Lower leg skin (tissue), 3 donors: ENCODE data around the gene AFF1.

Experiments
- POLR2A ChIP-seq, 2 donors: fragments of 450-650 bp; IDR thresholded peaks; one replicate each; pipeline ENCODE4 v1.6.1; 2016 to 2017; ENCODE audit warnings: antibody characterized with exemption in 2 of 2, mild to moderate bottlenecking in 1 of 2, moderate library complexity in 1 of 2
- TF ChIP-seq, protein P1 (sequence below), 3 donors: fragments of 450-650 bp; IDR thresholded peaks; one replicate each; pipeline ENCODE4 v1.5.1; 2016; ENCODE audit warnings: antibody characterized with exemption in 3 of 3, mild to moderate bottlenecking in 3 of 3, moderate library complexity in 2 of 3

DNA sequence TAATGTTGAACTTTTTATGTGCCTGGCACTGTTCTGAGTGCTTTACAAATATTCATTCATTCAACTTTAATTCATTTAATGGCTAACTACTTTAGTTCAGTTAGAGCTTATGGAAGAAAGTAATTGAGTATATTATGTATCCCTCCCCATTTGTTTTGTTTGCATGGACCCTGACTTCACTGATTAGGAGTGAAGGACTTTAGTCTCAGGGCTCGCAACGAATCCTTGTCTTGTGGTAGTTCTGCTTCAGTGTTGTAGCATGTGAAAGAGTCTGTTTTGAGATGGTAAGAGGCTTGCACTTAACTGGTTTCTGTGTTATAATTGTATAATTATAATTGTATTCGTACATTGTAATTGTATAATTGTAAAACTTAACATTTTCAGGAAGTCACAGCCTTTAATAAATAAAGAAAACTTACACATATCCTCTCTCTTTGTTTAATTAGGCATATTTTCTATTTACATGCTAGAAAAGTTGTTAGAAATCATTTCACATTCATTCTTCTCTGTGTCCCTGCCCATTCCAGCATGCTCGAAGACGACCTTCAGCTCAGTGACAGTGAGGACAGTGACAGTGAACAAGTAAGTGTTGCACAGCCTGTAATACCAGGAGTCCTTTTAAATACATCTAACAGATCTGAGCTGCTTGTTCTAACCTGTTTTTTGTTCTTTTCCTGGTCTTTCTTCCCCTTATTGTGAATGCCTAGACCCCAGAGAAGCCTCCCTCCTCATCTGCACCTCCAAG is 170.5 kb downstream of the AFF1 start:
- TF ChIP-seq, protein P1, sequence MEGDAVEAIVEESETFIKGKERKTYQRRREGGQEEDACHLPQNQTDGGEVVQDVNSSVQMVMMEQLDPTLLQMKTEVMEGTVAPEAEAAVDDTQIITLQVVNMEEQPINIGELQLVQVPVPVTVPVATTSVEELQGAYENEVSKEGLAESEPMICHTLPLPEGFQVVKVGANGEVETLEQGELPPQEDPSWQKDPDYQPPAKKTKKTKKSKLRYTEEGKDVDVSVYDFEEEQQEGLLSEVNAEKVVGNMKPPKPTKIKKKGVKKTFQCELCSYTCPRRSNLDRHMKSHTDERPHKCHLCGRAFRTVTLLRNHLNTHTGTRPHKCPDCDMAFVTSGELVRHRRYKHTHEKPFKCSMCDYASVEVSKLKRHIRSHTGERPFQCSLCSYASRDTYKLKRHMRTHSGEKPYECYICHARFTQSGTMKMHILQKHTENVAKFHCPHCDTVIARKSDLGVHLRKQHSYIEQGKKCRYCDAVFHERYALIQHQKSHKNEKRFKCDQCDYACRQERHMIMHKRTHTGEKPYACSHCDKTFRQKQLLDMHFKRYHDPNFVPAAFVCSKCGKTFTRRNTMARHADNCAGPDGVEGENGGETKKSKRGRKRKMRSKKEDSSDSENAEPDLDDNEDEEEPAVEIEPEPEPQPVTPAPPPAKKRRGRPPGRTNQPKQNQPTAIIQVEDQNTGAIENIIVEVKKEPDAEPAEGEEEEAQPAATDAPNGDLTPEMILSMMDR (IDR thresholded peaks at IDR 0.05): no peak
- no peak for TF ChIP-seq POLR2A (IDR thresholded peaks at IDR 0.05)
